AG20443 (cell line): Measurements from ENCODE around the gene SAPCD2.
"Not testable (repeated sequence)": the region's sequence is repeated elsewhere in the genome, so short reads cannot be mapped to it uniquely, and the experiment has no call there.

Experiments
- DNase-seq: peaks from one replicate; pipeline ENCODE4 v3.0.0; 2012; ENCODE audit warnings: low spot score, mixed read lengths

SAPCD2 gene

DNA sequence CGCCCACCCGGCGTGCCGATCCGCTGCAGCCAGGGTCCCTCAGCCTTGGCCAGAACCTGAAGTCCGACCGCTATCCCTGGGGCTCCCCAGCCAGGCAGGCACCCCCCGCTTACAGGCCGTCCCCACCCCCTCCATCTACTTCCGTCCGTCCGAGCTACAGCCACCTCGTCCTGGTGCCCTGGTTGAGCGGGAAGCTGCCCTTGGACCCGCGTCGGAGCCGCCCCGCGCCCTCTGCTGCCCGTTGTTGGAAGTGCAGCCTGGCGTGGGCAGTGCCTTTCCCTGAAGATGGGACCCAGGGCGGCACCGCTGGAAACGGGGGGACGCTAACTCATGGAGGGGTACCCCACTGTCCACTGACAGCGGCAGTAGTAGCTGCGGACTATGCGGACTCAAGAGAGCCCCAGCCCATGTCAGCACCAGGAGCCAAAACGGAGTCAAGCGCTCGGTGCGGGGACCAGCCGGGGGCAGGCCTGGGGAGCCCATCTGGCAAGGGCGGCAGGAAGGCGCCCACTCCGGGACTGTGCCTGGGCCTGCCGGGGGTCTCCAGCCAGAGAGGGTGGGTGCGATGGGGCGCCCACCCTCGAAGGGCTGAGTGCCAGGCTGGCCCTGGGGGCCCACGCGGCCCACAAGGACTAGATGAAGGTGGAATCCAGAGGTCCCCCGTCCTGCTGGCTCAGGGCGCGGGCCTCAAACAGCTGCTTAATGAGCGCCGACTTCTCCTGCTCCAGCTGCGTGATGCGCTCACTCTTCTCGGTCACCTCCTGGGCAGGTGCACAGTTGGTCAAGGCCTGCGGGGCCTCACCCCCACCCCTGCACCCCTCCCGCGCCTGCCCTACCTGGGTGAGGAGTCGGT is 6.1 kb downstream of the SAPCD2 start:
- peak; percentile 79 for DNase-seq

DNA sequence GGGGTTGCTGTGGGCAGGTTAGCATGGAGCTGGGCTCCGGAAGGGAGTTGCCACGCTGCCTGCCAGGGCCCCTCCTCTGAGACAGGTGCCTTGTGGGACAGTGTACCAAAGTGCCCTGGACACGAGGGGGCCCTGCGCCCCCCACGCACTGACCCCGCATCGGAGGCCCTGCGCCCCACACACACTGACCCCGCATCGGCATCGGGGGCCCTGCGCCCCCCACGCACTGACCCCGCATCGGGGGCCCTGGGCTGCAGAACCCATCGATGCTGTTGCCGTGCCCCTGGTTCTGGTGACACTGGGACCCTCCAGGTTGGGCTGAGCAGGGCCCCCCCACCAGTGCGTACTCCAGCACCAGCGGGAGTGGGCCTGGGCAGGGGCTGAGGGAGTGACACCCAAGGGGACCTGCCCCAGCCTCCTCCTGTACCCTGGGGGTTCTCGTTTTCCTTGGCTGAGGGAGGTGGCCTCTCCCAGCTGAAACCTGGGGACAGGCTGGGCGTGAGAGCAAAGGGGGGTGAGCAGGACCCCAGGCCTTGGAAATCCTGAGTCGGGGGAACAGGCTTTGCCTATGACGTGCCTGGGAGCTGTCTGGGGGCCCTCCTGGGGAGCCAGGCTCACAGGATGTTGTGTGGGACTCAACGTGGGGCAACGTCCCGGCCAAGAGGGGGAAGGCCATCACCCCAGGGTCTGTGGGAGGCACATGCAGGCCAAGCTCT is 6.9 kb downstream of the SAPCD2 start:
- DNase-seq: no peak

DNA sequence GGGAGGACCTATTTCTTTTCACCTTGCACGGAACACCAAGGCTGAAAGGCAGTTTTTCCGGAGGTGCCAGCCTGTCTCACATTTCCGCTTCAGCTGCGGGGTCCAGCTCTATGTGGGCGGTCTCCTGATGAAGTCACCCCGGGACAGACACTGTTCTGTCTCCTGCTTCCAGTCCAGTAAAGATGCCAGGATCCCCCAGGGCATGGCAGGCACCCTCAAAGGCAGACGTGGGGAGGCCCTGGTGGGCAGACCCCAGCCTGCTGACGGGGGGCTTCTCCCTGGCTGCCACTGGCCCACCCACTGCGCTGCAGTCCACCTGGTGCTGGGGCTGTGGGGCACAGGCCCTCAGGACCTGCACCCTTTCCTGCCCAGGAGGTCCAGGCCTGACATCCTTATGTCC is 7.6 kb downstream of the SAPCD2 start:
- not testable (repeated sequence) for DNase-seq

DNA sequence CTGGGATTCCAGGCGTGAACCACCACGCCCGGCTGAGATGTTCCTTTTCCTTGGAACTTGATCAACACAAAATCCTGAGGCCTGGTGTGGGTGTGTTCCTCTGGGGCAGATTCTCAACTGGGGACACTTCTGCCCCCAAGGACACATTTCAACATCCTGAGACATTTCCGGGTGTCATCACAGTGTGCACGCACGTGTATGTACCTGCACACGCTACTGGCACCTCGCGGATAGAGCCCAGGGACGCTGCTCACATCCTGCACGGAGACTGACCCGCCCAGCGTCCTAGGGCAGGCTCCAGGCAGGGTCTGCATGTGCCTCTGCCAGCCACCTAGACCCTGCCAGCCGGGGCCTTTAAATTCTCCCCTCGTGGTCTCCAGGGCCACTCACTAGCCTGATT is 8.0 kb downstream of the SAPCD2 start:
- no peak for DNase-seq

DNA sequence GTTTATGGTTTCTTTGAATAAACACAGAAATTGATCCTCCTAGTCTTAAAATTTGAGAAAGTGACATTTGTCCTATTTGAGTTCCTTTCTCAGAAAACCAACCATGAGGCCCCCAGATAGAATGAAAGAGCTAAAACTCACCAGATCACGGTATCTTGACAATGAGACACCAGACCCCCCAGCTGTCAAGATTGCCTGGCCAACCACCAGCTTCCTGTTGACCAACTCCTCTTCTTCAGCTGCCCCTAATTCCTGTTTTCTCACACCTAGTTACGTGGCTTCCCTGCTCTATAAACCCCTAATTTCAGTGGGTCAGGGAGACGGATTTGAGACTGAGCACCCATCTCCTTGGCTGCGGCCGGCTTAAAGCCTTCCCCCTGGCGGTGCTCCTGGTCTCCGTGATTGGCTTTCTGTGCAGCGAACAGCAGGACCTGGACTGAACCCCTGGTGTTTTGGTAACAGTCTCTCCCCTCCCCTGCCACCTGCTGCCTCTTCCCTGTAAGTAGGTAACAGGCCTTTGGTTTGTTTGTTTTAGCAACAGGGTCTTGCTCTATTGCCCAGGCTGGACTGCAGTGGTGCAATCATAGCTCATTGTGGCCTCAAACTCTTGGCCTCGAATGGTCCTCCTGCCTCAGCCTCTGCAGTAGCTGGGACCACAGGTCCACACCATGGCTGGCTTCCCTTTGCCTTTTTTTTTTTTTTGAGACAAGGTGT is 11.7 kb downstream of the SAPCD2 start:
- no peak for DNase-seq

GRCh38 chr9:137057545-137057944 is 12.8 kb downstream of the SAPCD2 start:
- no peak for DNase-seq

DNA sequence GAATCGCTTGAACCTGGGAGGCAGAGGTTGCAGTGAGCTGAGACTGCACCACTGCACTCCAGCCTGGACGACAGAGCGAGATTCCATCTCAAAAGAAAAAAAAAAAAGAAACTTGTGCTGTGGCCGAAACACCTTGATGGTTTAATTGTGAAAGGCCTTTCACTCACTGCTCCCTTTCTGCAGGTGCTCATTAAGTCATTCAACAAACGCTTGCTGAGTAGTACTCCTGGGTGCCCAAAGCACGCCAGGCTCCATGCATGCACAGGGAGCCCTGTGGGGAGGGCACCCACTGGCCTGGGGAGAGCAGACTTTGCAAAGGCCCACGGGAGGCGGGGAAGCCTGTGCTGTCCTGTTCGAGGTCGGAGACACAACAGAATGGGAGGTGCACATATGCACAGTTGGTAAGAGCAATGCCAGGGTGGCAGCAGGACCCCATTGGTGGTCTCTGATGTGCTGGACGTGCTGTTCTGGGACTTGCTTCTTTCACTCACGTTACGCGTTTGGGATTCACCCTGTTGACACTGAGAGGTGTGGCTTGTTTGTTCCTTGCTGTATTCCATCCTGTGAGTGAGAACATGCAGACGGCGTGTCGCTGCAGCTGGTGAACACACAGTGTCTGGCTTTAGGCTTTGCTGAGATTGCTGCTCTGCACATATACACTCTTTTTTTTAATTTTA is 13.5 kb downstream of the SAPCD2 start:
- DNase-seq: no peak

DNA sequence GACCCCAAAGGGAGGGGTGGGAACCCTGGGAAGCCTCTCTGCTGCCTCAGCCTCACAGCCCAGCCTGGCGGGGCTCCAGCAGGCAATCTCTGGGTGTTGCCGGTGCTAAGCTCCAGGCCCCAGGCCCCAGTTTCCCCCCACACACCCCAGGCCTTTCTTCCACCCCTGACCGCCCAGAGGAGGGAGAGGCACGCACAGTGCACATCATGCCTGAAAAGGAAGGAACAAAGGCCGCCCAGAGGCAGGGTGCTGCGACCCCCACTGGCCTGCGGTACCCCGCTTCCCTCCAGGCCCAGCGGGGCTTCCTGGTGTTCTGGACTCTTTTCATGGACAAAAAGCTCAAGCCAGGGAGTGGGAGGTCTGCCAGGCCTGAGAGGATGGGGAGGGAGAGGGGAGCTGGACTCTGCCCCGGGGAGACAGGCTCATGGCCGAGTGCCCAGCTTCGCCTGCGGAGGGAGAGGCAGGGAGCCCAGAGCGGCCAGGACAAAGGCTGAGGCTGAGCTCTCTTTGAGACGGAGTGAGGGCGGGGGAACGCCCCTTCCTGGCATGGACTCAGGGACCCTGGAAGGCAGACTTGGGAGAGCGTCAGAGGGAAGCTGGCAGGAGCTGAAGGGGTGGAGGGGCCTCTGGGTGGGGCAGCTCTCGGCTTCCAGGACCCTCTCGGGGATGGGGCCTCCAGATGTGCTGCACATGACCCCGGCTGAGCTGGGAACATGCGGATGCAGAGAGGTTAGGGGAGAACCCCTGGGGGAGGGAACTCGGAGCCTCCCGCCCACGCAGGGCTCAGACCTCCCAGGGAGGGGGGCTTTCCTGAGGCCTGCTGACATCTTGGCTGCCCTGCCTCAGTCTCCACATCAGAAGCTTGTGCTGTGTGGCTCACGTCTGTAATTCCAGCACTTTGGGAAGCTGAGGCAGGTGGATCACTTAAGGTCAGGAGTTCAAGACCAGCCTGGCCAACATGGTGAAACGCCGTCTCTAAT is 14.7 kb downstream of the SAPCD2 start:
- DNase-seq: peak; percentile 69

DNA sequence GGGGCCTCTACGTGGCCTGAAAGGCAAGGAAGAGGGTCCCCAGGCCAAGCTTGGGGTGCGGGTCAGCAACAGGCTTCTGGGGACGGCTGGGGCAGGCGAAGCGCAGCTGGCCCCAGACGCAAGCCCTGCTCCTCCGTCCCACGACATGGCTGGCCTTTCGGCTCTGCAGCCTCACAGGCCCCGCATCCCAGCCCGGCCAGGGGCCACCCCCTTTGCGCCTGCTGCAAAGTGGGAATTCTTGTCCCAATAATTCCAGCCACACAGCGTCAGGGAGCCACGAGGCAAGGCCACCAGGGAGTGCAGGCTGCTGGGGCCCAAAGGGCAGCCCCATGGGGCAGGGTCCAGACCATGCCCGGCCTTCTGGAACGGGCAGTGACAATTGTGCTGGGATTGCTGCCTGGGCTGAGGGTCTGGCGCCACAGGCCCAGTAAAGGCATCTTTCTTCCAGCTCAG is 15.4 kb downstream of the SAPCD2 start:
- DNase-seq: no peak

DNA sequence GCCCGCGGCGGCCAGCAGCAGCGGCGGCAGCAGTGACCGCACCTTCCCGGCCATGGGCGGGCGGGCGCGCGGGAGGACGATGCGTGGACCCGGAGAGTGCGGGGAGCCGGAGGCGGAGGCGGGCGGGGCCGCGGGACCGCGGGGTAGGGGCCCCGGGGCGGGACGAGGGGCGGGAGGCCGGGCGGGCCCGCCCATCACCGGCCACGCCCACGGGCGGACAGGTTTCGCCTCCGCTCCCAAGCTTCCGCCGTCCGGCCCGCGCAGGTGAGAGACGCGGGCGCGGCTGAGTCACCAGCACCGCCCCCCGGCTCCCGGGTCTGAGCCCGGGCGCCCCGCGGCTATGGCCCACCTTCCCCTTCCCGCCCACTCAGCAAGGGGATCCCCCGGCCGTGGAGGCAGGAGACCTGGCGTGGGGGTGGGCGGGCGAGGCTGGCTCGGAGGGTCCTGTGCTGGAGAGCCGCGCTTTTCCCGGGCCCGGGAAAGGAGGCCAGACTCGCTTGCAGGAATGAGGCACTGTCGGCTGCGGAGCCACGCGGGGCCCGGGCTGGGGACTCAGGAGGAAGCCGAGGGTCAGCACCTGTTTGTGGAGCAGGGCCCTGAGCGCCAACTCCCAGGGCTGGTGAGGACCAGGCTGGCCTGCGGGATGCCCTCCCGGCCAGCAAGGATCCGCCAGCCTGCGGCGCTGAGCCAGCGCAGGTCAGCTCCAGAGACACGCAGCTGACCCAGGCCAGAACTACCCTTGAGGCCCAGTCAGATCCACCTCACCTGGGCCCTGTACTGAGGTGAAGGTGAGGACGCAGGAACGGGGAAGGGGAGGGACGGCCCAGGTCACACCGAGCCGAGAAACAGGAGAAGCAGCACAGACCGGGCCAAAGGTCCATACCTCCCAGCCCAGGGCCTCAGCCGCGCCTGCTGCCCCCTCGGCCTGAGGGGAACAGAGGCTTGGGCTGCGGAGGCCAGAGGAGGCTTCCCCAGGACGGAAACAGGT is 16.1 kb downstream of the SAPCD2 start, which contains the start of gene ENTPD2:
Gene ENTPD2 (minus strand): TSS at position 118 of the 988 bp plus-strand sequence. CDS start 64 bp downstream, at position 54.
- no peak for DNase-seq

- DNase-seq: no peak
Observed at GRCh38 chr9:137052998-137053943, 17.1 kb downstream of the SAPCD2 start.

DNA sequence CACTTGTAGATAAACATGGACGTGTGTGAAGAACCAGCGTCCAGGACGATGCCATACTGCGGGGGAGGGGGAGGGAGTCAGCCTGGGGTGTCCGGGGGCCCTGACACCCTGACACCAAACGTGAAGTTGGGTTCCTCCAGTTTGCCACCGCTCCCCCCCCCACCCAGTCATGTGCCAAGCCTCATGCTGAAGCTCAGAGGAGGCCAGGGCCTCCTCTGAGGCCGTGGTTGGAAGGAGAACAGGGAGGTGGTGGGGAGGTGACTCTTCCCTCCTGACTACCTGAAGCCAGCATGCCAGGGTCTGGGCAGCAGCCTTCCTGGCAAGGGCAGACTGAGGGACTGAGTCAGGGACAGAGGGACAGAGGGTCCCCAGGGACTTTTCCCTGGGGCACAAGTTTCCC is 18.1 kb downstream of the SAPCD2 start:
- DNase-seq: no peak

GRCh38 chr9:137051145-137051724 is 19.1 kb downstream of the SAPCD2 start:
- no peak for DNase-seq

- no peak for DNase-seq
Observed at GRCh38 chr9:137050570-137050969, 19.8 kb downstream of the SAPCD2 start.

DNA sequence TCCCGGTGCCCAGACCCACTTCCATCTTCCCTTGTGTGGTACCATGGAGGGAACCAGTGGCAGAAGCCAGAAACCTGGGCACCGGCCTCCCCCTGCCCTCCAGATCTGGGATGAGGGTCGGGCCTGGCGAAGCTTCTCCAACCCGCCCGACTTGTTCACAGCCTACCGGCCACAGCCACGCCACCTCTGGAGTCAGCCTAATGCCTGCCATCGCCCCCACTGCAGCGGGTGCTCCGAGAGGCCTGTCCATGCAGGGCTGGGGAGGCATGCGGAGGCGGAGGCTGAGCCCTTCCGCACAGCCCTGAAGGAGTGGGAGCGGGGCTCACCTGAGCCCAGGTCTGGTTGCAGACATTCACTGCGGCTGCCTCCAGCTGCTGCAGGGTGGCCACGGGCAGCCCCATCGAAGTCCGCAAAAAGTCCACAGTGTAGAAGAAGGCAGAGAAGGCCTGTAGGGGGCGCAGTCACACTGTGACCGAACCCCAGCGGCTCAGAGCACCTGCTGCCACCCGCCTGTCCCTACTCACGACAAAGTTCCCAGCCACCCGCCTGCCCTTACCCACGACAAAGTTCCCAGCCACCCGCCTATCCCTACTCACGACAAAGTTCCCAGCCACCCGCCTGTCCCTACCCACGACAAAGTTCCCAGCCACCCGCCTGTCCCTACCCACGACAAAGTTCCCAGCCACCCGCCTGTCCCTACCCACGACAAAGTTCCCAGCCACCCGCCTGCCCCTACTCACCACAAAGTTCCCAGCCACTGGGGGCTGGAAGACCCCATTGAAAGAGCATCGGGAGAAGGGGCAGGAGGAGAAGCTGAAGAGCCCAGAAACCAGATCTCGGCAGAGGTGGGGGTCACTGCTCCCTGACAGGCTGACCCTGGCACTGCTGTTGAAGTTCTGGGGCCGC is 20.6 kb downstream of the SAPCD2 start:
- peak; percentile 70 for DNase-seq

DNA sequence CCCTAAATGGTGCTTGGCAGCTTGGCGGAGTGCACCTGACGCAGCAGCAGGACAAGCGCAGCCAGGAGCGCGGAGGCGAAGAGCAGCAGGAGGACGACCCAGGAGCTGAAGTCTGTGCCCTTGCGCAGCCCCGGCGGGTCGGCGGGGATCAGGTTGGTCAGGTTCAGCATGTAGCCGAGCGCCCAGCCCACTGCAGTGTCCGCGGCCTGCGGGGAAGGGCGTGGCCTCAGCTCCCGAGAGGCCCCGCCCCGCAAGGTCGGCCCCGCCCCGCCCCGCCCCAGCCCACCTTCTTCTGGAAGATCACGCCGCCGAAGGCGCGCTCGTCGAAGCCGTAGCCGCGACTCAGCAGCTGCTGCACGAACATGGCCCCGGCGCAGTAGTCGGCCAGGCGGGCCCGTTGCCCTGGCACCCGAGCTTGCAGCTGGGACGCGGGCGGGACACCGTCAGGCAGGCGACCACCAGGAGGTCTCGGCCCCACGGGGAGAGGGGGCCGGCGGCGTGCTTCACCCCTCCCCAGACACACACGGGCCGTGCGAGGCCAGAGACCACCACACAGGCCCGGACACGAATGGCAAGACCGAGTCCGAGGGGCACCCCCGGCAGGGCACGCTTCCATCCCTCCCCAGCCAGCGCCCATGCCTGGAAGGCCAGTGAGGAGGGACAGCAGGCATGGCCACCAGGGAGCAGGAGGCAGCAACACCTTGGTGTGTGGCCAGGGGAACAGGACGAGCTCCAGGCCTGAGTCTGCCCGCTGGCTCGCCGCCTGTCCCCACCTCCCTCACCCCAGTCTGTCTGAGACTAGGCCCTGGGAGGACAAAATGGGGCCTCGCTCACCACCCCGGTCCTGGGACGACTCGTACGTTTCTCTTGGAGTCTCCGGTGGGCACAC is 21.5 kb downstream of the SAPCD2 start:
- no peak for DNase-seq
